Panc1 (cell line): ENCODE measurements around the gene OSBPL9.
"Not testable (repeated sequence)": the region's sequence is repeated elsewhere in the genome, so short reads cannot be mapped to it uniquely, and the experiment has no call there.

ENCODE experiments used
- POLR2AphosphoS5 ChIP-seq: IDR thresholded peaks from 2 replicates; pipeline ENCODE4 v1.6.1; 2012; ENCODE audit warnings: mild to moderate bottlenecking, low read depth, low read length, moderate library complexity
- SIN3A ChIP-seq: IDR thresholded peaks from 2 replicates; pipeline ENCODE4 v1.6.1; 2012; ENCODE audit warnings: low read depth, mild to moderate bottlenecking, low read length, moderate library complexity, borderline replicate concordance; ENCODE audit not compliant: insufficient read depth
- TCF7L2 ChIP-seq: IDR thresholded peaks from 2 replicates; pipeline ENCODE4 v1.6.1; 2011; ENCODE audit warnings: mild to moderate bottlenecking, low read depth, low read length, inconsistent platforms
- TF ChIP-seq, protein P1 (sequence below): fragments of 450-650 bp; IDR thresholded peaks from 2 replicates; pipeline ENCODE4 v1.5.1; 2017; ENCODE audit warnings: mild to moderate bottlenecking
- TF ChIP-seq, protein P2 (sequence below), 2 experiments: IDR thresholded peaks; 2 replicates each; pipeline ENCODE4 v1.6.1; 2011 to 2012; ENCODE audit warnings: low read depth in 2 of 2, control low read depth in 1 of 2, low read length in 1 of 2, mild to moderate bottlenecking in 1 of 2, moderate library complexity in 1 of 2; ENCODE audit not compliant: insufficient read depth in 1 of 2

DNA sequence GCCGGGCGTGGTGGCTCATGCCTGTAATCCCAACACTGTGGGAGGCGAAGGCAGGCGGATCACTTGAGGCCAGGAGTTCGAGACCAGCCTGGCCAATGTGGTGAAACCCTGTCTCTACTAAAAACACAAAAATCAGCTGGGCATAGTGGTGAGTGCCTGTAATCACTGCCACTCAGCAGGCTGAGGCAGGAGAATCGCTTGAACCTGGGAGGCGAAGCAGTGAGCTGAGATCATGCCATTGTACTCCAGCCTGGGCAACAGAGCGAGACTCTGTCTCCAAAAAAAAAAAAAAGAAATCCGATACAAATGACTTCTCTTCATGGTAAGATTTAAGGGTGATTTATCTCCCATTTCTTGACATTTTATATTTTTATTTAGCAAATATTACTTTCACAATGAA is 202.1 kb downstream of the OSBPL9 start:
- TF ChIP-seq, protein P1, sequence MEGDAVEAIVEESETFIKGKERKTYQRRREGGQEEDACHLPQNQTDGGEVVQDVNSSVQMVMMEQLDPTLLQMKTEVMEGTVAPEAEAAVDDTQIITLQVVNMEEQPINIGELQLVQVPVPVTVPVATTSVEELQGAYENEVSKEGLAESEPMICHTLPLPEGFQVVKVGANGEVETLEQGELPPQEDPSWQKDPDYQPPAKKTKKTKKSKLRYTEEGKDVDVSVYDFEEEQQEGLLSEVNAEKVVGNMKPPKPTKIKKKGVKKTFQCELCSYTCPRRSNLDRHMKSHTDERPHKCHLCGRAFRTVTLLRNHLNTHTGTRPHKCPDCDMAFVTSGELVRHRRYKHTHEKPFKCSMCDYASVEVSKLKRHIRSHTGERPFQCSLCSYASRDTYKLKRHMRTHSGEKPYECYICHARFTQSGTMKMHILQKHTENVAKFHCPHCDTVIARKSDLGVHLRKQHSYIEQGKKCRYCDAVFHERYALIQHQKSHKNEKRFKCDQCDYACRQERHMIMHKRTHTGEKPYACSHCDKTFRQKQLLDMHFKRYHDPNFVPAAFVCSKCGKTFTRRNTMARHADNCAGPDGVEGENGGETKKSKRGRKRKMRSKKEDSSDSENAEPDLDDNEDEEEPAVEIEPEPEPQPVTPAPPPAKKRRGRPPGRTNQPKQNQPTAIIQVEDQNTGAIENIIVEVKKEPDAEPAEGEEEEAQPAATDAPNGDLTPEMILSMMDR: not testable (repeated sequence)
- not testable (repeated sequence) for TF ChIP-seq POLR2AphosphoS5, SIN3A, TCF7L2
- TF ChIP-seq, protein P2, sequence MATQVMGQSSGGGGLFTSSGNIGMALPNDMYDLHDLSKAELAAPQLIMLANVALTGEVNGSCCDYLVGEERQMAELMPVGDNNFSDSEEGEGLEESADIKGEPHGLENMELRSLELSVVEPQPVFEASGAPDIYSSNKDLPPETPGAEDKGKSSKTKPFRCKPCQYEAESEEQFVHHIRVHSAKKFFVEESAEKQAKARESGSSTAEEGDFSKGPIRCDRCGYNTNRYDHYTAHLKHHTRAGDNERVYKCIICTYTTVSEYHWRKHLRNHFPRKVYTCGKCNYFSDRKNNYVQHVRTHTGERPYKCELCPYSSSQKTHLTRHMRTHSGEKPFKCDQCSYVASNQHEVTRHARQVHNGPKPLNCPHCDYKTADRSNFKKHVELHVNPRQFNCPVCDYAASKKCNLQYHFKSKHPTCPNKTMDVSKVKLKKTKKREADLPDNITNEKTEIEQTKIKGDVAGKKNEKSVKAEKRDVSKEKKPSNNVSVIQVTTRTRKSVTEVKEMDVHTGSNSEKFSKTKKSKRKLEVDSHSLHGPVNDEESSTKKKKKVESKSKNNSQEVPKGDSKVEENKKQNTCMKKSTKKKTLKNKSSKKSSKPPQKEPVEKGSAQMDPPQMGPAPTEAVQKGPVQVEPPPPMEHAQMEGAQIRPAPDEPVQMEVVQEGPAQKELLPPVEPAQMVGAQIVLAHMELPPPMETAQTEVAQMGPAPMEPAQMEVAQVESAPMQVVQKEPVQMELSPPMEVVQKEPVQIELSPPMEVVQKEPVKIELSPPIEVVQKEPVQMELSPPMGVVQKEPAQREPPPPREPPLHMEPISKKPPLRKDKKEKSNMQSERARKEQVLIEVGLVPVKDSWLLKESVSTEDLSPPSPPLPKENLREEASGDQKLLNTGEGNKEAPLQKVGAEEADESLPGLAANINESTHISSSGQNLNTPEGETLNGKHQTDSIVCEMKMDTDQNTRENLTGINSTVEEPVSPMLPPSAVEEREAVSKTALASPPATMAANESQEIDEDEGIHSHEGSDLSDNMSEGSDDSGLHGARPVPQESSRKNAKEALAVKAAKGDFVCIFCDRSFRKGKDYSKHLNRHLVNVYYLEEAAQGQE (IDR thresholded peaks at IDR 0.05; ENCODE audit: insufficient read depth in 1 of 2, low read depth in 2 of 2, low read length in 1 of 2): not testable (repeated sequence)
